Nephron progenitor cell (in vitro differentiated cells): ENCODE results near the gene CGB5.

Source experiments
- DNase-seq: peaks from one replicate; pipeline ENCODE4 v3.0.0; 2021
- H3K27ac Mint-ChIP-seq: 2 replicates; pipeline ENCODE4 v1.8.0; 2021; ENCODE audit warnings: mild to moderate bottlenecking, moderate library complexity, mixed read lengths
- H3K27me3 Mint-ChIP-seq: 2 replicates; pipeline ENCODE4 v1.8.0; 2021; ENCODE audit warnings: mild to moderate bottlenecking, low read depth, mixed read lengths; ENCODE audit not compliant: poor library complexity
- H3K36me3 Mint-ChIP-seq: 2 replicates; pipeline ENCODE4 v1.8.0; 2021; ENCODE audit warnings: low read depth, mixed read lengths
- H3K4me1 Mint-ChIP-seq: 2 replicates; pipeline ENCODE4 v1.8.0; 2021; ENCODE audit warnings: mixed read lengths
- H3K4me3 Mint-ChIP-seq: 2 replicates; pipeline ENCODE4 v1.8.0; 2021; ENCODE audit warnings: mild to moderate bottlenecking, moderate library complexity, mixed read lengths
- H3K9me3 Mint-ChIP-seq: 2 replicates; pipeline ENCODE4 v1.8.0; 2021; ENCODE audit warnings: mild to moderate bottlenecking, moderate library complexity, mixed read lengths
- TF ChIP-seq, protein P1 (sequence below): fragments of 200-600 bp; sonication (generic); IDR thresholded peaks from 2 replicates; pipeline ENCODE4 v1.5.0; 2021; ENCODE audit warnings: antibody characterized with exemption

Gene CGB5

DNA sequence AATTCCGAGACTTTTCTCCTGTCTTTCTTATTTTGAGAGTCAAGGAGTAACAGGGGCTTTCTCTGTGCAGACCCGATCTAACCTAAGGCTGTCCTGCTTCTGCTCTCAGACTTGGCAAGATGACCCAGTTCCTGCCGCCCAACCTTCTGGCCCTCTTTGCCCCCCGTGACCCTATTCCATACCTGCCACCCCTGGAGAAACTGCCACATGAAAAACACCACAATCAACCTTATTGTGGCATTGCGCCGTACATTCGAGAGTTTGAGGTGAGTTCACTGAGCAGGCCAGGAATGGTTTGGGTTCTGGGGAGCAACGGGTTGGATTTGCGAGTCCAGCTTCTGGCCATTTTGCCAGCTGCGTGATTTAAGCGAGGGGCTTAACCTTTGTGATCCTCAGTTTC lies 42.6 kb downstream of the CGB5 start:
- DNase-seq = no peak
- Mint-ChIP-seq H3K4me3 (peak overlapping the region; percentile 98), H3K27ac (peak overlapping the region; percentile 94), H3K4me1 (peaks cover 41% of the 10 kb centered on the region), H3K27me3 (peaks cover 20% of the 10 kb centered on the region), H3K36me3 (peaks cover 43% of the 10 kb centered on the region), H3K9me3 (peaks cover 3% of the 10 kb centered on the region)
- TF ChIP-seq, protein P1, sequence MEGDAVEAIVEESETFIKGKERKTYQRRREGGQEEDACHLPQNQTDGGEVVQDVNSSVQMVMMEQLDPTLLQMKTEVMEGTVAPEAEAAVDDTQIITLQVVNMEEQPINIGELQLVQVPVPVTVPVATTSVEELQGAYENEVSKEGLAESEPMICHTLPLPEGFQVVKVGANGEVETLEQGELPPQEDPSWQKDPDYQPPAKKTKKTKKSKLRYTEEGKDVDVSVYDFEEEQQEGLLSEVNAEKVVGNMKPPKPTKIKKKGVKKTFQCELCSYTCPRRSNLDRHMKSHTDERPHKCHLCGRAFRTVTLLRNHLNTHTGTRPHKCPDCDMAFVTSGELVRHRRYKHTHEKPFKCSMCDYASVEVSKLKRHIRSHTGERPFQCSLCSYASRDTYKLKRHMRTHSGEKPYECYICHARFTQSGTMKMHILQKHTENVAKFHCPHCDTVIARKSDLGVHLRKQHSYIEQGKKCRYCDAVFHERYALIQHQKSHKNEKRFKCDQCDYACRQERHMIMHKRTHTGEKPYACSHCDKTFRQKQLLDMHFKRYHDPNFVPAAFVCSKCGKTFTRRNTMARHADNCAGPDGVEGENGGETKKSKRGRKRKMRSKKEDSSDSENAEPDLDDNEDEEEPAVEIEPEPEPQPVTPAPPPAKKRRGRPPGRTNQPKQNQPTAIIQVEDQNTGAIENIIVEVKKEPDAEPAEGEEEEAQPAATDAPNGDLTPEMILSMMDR = no peak

DNA sequence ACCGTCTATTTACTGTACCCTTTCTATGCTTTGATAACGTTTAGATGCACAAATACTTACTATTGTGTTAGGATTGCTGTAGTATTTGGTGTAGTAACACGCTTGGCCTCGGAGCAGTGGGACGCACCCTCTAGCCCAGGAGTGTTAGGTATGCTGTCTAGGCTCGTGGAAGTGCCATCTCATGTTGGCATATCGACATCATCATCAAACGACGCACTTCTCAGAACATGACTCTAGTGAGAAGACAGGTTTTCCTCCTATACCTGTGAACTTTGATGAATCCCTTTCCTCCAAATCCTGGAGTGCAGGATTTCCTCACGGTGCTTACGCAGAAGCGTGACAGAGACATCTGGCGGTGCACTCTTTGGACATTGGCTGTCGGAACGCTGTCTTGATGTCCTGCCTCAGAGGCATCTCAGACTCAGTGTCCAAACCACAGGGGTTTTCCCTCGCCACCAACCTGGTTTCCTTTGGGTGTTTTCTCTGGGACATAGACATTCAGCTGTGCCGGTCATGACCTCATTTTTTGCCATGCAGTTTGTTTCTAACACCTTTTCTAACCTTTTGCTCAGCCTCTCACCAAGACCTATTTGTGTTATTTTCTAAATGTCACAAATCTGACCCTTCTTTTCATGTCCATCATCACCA lies 47.9 kb downstream of the CGB5 start:
- H3K4me1 Mint-ChIP-seq = peaks cover 24% of the 10 kb centered on the region
- TF ChIP-seq, protein P1 = no peak
- no peaks in the 10 kb centered on the region for H3K27me3 Mint-ChIP-seq
- DNase-seq = no peak
- H3K36me3 Mint-ChIP-seq = peaks cover 74% of the 10 kb centered on the region
- peak overlapping the region; percentile 74 for H3K27ac Mint-ChIP-seq
- no peak overlapping the region for H3K4me3 Mint-ChIP-seq
- no peaks in the 10 kb centered on the region for H3K9me3 Mint-ChIP-seq

DNA sequence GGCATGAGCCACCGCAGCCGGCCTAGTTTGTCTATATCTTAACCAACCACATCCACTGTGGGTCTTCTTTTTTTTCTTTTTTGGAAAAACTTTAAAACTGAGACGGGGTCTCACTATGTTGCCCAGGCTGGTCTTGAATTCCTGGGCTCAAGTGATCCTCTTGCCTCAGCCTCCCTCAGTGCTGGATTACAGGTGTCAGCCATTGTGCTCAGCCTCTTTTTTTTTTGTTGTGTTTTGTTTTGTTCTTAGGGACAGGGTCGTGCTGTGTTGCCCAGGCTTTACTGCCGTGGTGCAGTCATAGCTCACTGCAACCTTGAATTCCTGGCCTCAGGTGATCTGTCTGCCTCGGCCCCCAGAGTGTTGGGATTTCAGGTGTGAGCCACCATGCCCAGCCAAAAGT lies 49.0 kb downstream of the CGB5 start:
- Mint-ChIP-seq H3K36me3 (peaks cover 77% of the 10 kb centered on the region), H3K4me3 (no peak overlapping the region), H3K4me1 (peaks cover 19% of the 10 kb centered on the region), H3K27me3 (no peaks in the 10 kb centered on the region), H3K9me3 (no peaks in the 10 kb centered on the region), H3K27ac (no peak overlapping the region)
- TF ChIP-seq, protein P1 = no peak
- no peak for DNase-seq
